GM18511 (cell line): ENCODE results near the gene TRIM8.
A peak's percentile ranks its signal among the peaks of the same experiment; 100 is the strongest.

Experiments used
- ATAC-seq: cut with Tn5 transposase; IDR thresholded peaks from one replicate; pipeline ENCODE4 v1.9.1; 2021; ENCODE audit warnings: mild to moderate bottlenecking, moderate library complexity; ENCODE audit not compliant: unreplicated experiment

Gene TRIM8

DNA sequence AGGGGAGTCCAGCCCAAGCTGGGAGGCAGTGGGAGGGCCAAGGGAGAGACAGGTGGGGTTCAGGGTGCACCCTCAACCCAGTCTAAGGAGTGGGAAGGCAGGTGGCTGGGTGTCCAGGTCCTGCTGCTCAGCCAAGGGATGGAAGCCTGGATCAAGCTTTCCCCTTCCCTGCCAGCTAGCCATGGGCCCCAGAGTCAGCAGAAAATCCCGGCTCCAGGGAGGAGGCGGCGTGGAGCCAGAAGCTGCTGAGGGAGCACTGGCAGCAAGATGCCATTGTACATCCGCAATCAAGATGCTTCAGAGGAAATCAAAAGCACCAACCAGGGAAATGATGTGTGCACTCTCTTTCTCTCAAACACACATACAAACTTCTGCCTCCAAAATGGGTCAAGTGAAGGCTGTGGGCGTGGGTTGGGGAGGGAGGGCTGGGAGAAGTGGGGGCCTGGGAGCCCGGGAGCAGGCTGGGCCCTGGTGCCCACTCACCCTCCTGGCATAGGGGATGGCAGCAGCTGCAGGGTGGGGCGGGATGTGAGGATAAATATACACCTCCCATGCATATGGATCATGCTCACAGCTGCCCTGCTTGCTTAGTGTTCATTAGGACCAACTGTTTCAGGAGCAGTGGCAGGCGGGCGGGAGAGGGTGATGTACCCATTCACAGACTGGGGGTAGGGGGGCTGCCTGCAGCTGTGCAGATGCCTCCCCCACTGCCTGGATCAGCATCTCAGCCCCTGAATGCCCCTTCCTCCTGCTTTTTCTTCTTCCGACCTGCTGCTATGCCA is 24.2 kb downstream of the TRIM8 start:
- no peak for ATAC-seq

DNA sequence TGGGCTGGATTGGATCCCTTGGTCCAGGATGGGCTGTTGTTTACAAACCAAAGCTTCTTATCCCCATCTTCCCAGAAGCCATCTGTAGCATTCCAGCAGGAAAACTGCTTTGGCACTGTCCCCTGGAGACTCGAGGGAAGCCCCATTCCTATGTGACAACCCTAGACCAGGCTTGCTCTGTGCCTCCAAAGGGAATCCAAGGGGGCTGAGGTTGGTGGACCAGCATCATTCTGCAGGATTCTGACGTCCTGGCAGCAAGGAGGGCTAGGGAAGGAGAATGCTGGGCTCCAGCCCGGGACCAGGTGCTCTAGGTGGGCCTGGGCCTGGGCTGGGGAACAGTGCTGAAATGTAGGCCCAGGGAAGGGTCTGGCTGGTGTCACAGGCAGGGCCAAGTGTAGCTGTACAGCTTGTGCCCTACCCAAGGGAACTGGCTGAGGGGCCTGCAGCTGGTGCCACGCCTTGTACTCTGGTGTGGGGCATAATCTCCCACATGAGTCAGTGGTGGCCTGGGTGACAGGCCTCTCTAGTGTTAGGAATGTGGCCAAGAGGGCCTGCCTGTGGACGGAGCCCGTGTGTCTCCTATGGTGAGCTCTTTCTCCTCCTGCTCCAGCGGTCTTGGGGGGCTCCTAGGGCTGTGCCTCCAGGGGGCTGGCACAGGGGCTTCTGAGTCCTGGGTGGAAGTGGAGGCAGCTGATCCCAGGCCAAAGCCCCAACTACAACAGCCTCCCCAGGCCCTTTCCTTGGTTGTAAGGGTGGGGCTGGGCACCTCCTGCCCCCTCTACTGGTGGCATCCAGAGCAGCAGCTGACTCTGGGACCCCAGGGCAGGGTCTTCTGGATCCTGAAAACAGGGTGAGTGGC is 25.2 kb downstream of the TRIM8 start:
- no peak for ATAC-seq

DNA sequence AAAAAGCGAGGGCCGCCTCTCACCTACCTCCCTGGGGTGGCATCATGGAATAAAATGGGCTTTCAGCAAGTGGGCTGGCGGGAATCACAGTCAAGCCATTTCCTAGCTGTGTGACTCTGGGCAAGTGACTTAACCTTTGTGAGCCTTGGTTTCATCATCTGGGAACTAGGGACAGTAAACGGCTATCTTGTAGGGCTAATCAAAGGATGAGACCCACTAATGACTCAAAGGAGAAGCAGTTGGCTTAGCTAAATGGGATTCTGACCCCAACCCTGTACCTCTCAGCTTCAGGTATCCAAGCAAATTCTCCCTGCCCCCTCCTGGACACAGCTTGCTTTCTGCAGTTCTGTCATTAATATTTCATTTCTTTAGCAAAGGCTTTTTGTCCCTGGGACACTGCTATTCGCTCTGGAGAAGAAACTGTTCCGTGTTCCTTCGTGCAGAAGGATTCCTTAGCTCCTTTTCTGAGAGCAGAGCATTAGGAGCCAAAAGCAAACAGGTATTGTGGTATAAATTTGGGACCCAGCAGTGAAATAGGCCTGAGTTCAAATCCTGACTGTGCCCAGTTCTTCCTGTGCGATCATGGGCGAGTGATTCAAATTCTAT is 25.9 kb downstream of the TRIM8 start:
- no peak for ATAC-seq

DNA sequence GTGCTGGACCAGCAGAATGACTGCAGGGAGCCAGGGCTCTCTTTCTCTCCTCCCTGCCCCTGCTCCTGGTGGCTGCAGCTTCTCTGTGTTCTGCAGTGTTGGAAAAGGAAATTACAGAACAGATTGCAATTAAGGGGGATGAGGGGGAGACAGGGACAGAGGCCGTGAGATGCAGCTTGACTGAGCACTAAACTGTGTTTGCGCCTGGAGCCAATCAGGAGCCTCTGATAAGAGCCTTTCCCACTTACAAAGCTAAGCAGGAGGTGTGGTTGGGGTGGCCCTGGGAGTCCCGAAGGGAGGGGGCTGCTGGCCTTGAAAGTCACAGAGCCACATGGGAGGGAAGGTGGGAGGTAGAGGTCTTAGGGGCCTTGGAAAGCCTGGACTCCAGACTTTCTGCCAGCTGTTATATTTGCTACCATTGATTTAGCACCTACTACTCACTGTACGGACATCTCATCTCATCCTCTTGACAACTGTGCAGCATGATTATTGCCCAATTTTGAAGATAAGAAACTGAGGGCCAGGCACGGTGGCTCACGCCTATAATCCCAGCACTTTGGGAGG is 26.7 kb downstream of the TRIM8 start:
- no peak for ATAC-seq

DNA sequence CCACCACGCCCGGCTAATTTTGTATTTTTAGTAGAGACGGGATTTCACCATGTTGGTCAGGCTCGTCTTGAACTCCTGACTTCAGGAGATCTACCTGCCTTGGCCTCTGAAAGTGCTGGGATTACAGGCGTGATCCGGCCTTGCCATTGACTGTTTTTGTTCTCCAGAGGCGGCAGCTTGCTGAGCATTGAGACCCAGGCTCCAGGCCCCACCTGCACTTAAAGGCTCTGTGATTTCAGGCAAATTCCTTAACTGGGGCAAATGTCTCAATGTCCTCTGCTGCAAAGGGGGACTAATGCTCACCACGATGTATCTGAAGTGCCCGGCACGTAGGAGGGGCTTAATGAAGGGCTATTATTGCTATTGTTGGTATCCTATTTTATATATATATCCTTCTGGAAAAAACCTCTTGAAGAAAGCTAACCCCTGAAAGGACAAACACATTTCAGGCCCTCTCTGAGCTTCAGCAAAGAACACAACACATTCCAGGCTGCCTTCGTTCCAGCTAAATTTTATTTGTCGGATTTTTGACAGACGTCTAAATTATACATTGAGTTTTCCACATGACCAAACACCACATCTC is 29.0 kb downstream of the TRIM8 start:
- no peak for ATAC-seq

DNA sequence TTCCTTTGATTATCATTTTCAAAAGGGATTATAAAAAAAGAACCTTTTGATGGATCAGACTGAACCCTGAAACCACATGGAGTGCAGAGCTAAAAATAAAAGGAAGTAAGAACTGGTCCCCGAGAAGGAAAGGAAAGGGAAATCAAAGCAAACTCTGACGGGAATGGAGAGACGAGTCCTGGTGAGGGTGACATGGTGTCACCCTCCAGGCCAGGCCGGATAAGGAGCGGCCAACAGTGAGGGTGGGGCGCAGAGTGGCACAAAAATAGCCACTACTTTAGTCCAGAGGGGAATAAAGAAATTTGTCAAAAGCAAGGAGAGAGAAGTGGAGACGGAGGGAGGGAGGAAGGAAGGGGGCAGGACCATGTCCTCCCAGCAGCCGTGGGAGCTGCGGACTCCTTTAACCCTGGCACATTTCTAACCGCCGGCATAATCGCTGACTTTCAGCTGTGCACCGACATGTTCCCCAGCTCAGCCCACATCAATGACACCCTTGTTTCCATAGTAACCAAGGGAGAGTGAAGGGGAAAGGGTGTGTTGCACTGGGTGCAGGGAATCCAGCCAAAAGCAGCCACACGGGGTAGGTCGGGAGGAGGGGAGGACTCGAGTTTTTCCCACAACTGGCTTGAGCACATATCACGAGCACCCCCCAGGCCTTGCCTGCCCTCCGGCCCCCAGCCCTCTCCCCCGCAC is 29.7 kb downstream of the TRIM8 start:
- no peak for ATAC-seq

DNA sequence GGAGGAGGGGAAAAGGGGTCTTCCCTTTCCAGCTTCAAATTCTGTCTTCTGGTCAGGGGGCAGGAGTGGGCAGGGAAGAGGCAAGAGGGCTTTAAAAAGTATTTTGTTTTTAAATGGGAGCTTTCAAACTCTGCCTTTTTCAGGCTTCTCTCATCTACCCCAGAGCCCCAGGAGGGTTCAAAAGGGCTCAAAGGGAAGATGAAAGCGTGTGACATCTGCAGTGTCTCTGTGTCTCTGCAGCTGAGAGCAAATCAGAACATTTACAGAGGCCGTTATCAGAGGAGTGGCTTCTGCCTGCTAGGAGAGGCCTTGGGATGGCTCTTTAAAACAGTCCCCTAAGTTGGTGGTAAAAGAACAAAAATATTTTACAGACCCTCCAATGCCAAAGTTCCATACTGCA is 30.3 kb downstream of the TRIM8 start:
- no peak for ATAC-seq

DNA sequence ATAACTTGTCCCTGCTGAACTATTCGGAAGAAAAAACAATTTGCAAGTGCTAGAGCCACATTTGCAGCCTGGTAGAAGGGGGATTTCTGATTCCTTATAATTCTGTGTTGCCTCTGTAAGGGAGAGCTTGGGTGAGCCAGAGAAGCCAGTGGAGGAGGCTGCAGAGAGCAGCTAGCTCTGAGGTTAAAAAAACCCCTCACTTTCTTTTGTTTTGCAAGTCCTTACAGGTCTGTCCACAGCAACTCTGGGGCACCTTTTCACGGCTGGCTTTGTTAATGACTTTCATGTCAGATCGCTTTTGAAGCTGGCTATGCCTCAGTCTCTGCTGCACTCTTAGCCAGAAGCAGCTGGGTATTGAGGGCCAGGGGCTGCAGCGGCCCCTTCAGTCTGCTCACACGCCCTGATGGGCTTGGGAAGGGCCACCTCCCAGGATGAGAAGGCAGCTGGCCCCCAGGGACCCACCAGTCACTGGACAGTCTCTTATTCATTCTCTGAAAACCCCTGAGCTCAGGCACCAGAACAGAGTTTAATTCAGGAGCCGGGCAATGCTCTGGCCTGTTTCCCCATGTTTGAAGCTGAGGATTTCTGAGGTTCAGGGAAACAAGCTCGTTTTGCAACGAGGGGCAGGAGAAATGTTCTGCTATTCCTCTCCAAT is 30.9 kb downstream of the TRIM8 start:
- ATAC-seq = no peak

DNA sequence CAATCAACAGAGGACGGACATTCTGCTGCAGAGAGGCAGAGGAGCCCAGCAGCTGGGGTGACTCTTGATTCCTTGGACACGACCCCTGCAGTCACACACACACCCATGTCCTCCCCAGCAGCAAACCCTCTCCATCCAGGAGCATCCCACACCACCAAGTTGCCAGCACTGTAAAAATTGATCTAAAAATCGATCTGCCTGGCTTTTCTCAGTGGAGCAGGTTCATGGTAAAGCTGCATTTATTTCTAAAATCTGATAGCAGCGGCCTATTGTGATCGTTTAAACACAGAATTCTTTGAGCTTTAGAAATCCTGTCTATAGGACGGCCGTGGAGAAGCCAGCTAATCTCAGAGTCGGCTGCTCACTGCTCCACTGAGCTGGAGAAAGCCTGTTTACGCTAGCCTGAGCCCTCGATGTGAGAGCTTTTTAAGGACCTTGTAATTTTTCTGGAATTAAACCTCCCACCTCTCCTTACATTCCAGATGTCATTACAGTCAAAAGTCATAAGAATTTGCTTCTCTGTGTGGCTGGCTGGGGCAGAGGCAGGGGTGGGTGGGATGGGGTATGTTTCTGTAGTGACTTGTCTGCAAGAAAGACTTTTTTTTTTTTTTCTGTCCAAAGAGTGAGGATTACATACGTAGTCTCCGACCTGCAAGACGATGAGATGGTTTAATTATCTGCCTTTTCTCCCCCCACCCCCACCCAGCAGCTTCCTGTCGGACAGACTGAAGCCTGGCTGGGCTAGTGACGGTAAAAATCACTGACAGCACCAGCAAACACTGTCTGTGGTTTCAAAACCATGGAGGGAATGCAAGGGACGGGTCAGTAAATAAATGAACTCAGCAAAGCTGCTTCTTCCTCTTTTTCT is 31.6 kb downstream of the TRIM8 start:
- peak; percentile 68 for ATAC-seq

DNA sequence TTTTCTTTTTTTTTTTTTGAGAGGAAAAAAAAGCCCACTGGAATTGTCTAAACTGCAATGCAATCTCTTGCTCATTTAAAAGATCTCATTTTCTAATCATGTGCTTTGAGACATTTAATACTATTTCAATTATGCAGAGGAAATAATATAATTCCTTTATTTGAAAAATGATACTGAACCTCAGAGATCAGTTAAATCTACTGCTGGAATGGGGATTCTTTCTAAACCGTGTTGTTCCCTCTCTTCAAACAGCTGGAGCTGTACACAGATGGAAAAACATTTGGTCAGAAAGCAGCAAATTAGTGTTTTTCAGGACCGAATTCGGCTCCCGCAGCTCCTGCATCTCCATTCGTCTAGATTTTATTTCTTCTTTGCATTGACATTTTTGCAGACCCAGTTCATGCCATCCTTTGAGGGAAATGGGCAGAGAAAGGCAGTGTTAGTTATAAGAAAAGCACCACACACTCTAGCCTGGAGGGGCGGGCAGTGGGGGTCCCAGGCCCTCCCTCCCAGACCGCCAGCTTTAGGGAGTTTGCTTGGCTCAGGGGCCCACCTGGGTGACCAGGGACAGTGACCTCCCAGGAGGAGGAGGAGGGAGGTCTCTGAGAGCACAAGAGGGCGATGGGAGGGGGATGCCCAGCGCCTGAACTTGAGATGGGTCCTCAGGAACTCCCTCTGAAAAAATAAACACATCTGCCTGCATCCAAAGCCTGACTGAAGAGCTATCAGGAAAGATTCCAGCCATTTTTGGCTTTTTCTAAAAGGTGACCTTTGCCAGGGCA is 32.4 kb downstream of the TRIM8 start:
- no peak for ATAC-seq

DNA sequence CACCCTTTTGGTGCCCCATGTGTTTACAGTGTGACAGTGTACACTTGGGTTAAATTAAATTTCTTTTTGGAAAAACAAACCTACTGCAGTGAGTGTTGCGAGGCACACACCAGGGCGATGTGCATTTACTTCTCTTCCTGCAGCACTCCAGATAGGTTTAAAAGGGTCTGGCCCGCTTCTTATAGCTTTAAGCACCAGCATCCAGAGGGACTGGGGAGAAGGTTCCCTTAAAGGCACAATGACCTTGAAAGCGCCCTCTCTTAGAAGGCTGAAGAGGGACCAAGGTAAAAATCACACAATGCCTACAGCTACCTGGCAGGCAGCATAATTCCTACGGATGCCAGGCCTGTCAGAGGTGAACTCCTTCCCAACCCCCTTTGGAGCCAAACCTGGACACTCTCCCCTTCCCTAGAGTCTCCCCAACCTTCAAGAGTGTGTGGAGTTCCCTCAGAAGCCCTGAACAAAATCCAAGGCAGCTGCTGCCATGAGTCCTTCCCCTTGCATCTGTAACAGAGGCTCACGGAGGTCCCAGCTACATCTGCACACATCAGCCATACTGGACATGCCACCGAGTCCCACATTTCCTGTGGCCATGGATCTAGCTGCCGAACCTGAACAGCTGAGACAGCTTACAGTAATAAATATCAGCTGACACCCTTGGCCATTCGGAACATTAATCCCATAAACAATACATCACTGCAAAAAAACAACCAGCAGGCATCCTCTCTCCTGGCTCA is 33.2 kb downstream of the TRIM8 start:
- no peak for ATAC-seq

DNA sequence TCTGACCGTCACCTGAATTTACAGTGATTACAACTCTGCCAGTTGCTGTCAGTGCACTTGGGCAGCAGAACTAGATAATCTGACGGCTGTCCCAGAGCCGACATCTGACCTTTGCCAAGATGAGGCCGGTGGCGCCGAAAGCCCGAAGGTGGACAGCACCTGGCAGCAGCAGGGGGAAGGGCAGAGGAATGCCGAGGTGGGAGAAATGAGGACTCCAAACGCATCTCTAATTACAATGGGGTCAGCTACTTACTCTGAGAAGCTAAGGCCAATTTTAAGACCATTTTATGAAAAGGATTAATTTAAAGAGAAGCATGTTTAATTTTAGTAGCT is 33.8 kb downstream of the TRIM8 start:
- ATAC-seq = no peak

DNA sequence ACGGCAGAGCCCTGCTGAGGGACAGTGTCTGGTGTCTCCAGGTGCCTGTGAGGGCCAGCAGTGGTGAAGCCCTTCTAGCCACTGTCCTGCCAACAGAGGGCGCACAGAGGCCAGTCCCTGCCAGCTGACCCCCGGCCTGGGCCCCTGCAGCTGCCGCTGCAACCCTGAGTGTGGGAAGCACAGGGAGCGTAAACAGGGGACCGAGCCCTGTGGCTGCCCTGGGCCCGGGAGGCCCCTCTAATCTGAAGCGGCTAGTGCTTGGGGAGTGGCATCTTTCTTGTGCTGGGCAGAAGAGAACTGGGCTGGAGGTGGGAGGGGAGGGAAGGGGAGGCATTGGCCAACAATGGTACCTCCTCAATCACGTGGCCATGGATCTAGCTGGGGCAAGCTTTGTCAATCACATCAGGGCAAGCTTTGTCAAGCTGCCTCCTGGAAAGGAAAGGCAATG is 34.6 kb downstream of the TRIM8 start:
- no peak for ATAC-seq

DNA sequence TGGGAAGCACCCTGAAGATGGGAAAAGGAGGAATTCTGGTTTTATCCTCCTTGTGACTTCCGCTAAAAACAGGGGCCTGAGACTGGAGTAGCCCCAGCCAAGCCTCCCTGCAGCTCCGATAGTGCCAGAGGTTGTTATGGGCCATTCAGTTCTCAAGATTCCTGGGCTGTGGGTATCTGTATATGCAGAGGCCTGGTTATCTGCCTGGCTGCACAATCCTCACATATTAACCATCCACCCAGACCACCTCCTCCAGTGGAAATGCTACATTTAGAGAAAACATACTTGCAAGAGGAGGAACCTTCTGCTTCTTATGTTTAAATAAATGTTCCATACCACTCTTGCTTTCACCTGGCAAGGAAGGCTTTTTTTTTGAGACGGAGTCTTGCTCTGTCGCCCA is 35.3 kb downstream of the TRIM8 start:
- ATAC-seq = no peak

DNA sequence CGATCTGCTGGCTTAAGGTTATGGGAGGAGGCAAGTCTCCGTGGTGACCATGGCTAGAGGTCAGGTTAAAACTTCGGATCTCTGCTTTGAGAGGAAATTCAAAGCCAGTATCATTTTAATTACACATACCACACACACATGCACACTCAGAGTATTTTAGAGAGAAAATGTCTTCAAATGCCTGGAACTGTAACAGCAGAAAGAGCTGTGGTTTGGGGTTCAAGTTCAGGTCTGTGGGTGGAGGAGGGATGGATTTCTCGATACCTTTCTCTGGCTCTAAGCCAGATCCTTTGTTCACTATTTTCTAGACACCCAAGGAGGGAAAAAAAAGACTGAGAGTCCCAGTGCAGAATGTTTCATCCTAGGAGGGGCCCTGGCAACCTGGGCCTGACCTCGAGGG is 37.4 kb downstream of the TRIM8 start:
- no peak for ATAC-seq

DNA sequence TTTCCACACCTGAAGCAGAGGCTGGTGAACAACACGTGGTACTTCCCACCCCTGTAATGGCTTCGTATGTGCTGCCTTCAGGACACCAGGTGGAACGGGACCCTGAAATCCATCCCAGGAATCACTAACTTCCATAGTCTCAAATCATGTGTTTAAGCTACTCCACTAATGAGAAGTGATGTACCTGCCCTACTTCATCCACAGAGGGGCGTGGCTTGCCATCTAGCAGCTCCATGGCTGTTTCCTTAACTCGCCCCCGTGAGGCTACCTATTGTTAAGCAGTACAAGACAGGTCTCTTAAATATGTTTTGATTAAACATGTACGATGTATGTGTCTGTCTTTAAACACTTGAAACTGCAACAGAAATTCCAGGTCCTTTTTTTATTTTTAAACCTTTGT is 38.1 kb downstream of the TRIM8 start:
- ATAC-seq = no peak

DNA sequence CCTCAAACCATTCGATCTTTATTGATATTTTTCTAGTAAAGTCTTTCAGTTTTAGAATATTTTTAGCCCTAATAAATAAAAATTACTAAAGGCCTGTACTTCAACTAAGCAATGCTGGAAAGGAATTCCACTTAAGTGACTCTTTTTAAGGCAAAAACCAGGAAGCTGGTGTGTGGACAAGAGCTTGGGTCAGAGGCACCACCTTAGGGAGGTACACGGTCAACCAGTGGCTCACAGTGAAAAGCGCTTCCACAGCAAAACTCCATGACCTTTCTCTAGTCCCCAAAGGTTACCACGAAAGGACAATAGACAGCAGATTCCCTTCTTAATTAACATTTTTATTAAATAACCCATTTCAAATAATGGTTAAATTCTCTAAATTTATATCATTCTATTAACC is 38.7 kb downstream of the TRIM8 start:
- no peak for ATAC-seq

DNA sequence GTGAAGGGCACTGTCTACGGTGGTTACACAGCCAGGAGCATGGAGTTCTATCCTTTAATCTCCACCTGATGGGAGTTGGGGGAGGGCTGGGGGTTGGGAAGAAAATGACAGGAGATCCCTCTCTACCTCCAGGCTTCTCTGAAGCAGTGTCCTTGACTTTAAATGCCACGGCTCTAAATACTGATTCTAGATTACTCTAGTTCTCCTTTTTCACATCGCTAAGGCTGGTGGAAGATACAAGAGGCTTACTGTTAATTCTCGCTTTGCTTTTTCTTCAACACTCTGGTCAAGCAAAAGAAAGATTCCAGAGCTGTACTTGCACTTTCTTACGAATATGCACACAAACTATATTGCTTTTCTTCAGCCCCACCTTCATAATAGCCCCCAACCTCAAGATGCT is 39.5 kb downstream of the TRIM8 start:
- no peak for ATAC-seq
